HG02970 (cell line): Measurements from ENCODE around the gene SLC35F2.
"Not testable (repeated sequence)": the region's sequence is repeated elsewhere in the genome, so short reads cannot be mapped to it uniquely, and the experiment has no call there.

Source experiments
- ATAC-seq: cut with Tn5 transposase; IDR thresholded peaks from one replicate; pipeline ENCODE4 v1.9.1; 2021; ENCODE audit warnings: mild to moderate bottlenecking, moderate library complexity, moderate number of reproducible peaks; ENCODE audit not compliant: unreplicated experiment, low FRiP score

Gene SLC35F2

GRCh38 chr11:107792049-107792443, 66.5 kb downstream of the SLC35F2 start:
- no peak for ATAC-seq

DNA sequence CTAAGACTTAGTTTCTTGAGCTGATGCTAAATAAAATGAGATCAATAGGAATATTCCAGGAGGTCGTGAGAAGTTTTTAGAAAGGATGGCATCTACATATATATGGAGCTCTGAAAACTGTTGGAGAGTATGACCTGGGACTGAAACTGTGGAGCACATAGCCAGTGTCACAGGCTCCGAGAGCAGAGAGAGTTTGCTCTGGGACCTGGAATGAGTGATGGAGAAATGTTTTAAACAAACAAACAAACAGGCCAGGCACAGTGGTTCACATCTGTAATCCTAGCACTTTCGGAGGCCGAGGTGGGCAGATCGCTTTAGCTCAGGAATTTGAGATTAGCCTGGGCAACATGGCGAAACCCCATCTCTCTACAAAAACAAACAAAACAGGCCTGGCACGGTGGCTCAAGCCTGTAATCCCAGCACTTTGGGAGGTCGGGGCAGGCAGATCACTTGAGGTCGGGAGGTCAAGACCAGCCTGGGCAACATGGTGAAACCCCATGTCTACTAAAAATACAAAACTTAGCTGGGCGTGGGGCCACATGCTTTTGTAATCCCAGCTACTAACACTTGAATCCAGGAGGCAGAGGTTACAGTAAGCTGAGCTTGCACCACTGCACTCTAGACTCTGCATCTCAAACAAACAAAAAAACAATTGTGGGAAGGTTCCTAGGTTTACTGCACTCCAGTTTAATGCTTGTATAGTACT, 67.1 kb downstream of the SLC35F2 start:
- no peak for ATAC-seq

DNA sequence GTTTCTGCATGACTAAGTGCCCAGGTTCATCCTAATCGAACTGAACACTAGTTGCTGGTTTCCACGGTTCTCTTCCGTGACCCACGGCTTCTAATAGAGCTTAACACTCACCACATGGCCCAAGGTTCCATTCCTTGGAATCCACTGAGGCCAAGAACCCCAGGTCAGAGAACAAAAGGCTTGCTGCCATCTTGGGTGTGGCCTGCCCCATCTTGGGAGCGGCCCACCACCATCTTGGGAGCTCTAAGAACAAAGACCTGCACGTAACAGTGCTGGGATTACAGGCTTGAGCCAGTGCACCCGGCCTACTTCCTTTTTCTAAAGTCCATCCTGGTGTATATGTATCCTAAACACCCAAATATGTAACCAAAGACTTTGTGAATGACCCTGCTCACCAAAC, 68.8 kb downstream of the SLC35F2 start:
- ATAC-seq, result no peak

GRCh38 chr11:107787733-107788132, 70.9 kb downstream of the SLC35F2 start:
- no peak for ATAC-seq

GRCh38 chr11:107785401-107785800, 73.2 kb downstream of the SLC35F2 start:
- ATAC-seq, result no peak

GRCh38 chr11:107783121-107783520, 75.5 kb downstream of the SLC35F2 start:
- ATAC-seq, result no peak

GRCh38 chr11:107780775-107781174, 77.8 kb downstream of the SLC35F2 start:
- no peak for ATAC-seq

DNA sequence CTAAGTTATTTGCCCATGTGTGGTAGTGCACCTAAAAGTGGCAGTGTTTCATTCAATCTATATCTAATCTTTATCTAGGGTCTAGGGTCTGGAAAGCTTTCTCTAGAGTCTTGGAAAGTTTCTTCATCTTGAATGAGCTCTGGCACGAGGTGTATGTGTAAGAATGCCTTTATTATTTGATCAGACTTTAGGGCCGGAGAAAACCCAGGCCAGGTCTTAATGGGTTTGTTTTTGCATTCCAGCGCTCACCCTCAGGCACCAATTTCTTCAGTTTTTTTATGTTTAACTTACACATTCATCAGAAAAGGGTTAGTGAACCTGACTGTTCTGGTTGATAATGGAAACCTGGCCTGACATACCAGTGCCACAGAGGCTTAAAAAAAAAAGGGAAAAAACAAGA, 78.5 kb downstream of the SLC35F2 start:
- no peak for ATAC-seq

DNA sequence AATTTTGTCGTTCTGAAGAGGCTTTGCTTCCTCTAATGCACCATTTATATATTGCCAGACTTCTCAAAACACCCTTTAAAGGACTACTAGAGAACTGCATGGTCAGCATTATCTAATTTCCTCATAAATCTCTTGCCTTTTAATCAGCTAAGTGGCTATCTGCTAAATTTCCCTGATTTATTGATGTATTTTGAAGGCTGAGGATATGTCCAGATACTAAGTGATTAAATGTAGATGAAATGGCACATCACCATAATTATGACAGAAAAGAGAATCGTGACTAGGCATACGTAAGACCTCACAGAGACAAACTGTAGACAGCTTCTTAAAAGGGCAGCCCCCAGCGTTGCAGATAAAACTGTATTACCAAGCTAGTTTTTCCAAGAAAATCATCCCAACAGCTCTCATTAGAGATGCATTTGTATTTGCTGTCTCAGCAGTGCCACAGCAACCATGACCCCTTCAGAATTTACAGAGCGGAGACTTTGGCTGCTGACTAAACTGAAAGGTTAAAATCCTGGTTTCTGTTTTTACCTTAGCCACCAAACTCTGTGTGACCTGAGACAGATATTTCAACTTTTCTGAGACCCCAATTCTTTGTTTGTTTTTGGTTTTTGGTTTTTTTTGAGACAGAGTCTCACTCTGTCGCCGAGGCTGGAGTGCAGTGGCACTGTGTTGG, 79.6 kb downstream of the SLC35F2 start:
- no peak for ATAC-seq

DNA sequence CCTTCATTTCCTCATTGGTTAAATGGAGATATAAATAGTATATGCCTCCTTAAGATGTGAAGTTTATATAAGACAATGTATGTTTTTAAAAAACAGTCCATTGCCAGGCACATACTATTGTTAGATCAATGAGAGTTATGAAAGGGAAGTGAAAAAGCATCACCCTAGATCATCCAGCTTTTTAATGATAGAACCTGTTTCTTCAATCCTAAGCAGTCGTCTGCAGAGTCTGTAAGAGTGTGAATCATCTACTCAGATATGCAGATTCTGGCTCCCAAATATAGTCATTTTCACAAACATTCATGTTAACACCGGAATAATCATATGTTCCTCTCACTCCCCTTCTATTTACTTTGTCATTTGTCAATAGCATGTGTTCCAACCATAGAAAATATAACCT, 81.5 kb downstream of the SLC35F2 start:
- ATAC-seq, result no peak

- ATAC-seq, result no peak
Observed at GRCh38 chr11:107776062-107776461, 82.5 kb downstream of the SLC35F2 start.

- ATAC-seq, result no peak
Observed at GRCh38 chr11:107770551-107770951, 88.0 kb downstream of the SLC35F2 start.

DNA sequence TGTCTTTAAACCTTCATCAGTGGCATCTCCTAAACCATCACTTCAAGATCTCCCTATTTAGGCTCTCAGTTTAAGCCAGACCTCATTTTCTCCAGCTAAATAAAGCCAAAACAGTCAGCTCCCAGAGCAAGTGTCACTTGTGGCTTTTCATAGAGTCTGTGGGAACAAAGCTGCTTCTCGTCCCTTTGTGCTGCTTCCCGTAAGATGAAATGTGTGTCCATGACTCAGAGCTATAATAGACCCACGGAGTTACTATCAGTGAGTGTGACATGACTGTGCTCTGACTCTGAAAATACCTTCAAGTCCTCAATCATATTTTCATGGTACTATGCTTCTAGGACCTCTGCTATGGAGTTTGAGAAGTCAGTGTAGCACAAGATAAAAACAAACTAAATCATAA, 89.4 kb downstream of the SLC35F2 start:
- no peak for ATAC-seq

DNA sequence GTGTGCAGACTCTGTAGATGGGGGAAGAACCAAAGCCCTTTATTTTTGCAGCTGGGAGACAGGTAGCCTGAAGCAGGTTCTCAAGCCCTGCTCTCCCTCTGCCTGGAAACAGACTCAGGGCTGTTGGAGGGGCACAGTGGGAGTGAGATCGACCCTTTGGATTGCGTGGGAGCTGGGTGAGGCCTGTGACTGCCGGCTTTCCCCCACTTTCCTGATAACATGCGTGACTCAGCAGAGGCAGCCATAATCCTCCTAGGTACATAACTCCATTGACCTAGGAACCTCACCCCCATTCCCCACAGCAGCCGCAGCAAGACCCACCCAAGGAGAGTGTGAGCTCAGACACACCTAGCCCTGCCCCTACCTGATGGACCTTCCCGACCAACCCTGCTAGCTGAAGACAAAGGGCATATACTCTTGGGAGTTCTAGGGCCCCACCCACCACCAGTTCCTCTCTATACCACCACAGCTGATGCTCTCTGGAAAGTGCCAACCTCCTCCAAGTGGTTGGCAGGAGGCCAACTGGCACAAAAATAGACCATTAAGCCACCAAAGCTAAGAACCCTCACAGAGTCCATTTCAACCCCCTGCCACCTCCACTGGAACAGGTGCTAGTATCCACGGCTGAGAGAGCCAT, 99.8 kb downstream of the SLC35F2 start:
- ATAC-seq, result not testable (repeated sequence)

DNA sequence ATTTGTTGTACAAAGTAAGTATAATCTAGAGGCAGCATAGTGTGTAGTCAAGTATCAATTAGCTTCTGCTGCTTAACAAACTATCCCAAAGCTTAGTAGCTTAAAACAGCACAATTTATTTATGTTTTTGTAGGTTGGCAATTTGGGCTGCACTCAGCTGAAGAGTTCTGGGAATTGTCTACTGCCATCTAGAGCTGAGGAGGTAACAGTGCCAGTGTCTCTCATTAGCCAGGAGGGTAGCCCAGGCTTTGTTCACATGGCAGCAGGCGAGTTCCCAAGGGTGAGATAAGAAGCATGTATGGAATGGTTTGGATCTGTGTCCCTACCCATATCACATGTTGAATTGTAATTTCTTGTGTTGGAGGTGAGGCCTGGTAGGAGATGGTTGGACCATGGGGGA, 100.9 kb downstream of the SLC35F2 start:
- no peak for ATAC-seq

DNA sequence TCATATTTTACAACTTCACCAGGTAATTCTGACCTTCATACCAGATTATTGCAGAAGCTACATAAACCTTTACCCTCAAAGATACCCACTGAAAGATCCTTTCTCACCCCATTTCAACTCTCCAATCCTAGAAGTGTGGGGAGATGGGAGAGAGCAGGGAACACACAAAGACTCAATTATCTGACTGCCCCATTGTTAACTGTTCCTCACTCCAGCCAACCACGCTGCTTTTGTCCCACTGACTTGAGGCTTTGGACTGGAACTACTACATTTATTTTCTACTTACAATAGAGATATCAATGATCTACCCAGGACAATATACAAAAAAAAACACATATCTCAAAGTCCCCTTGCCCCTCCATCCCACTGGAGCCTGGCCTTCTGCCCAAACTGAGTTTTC, 102.0 kb downstream of the SLC35F2 start:
- no peak for ATAC-seq

GRCh38 chr11:107752949-107753822, 105.4 kb downstream of the SLC35F2 start:
- ATAC-seq, result no peak

GRCh38 chr11:107752508-107752907, 106.1 kb downstream of the SLC35F2 start:
- ATAC-seq, result no peak

- ATAC-seq, result no peak
Observed at GRCh38 chr11:107751082-107751481, 107.5 kb downstream of the SLC35F2 start.

DNA sequence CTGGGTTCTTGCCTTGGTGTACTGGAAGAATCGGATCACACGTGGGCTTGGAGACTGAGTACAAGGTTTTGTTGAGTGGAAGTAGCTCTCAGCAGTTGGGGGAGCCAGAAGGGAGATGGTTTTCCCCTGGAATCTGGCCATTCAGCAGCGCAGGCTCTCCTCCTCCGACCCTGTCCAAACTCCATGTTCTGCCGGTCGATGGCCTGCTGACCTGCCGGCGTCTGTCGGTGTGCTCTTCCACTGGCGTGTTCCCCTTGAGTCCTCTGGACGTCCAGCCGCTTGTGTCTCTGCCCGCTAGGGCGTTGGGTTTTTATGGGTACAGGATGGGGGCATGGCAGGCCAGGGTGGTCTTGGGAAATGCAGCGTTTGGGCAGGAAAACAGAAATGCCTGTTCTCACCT, 108.3 kb downstream of the SLC35F2 start:
- ATAC-seq, result no peak

GRCh38 chr11:107747622-107748021, 111.0 kb downstream of the SLC35F2 start:
- no peak for ATAC-seq
